HepG2 (cell line): ENCODE data around the gene CUL1. TPM values are rescaled to one million over a fixed set of nuclear protein-coding genes. Genes with fewer than 3 reads are reported as not detected.
A peak's percentile ranks its signal among the peaks of the same experiment; 100 is the strongest.

Experiments used
- ETV5 ChIP-seq: IDR thresholded peaks from 2 replicates; pipeline ENCODE4 v1.6.1; 2018; ENCODE audit warnings: missing biosample characterization, missing genetic modification reagents, inconsistent platforms, borderline replicate concordance
- ETV6 ChIP-seq: sonication (generic); formaldehyde crosslinking; conservative IDR thresholded peaks from 2 replicates; pipeline ENCODE4 v1.4.0; 2020; ENCODE audit warnings: missing genetic modification reagents
- GATA4 ChIP-seq: sonication (generic); IDR thresholded peaks from 2 replicates; pipeline ENCODE4 v1.6.1; 2016; ENCODE audit warnings: antibody characterized with exemption, low read depth, borderline replicate concordance
- HDAC1 ChIP-seq: sonication (generic); formaldehyde crosslinking; IDR thresholded peaks from 2 replicates; pipeline ENCODE4 v1.5.1; 2020; ENCODE audit warnings: mild to moderate bottlenecking, missing genetic modification reagents
- HNRNPL ChIP-seq: fragments of 200-400 bp; formaldehyde crosslinking; IDR thresholded peaks from 2 replicates; pipeline ENCODE4 v1.6.1; 2017; ENCODE audit warnings: mild to moderate bottlenecking, low read depth, low read length
- MAF1 ChIP-seq: sonication (generic); formaldehyde crosslinking; IDR thresholded peaks from 2 replicates; pipeline ENCODE4 v1.5.0; 2020; ENCODE audit warnings: missing genetic modification reagents, borderline replicate concordance
- PHF5A ChIP-seq: IDR thresholded peaks from one replicate; pipeline ENCODE4 v1.6.1; 2018; ENCODE audit warnings: low read depth, missing genetic modification reagents; ENCODE audit not compliant: unreplicated experiment
- RBM39 ChIP-seq: fragments of 200-400 bp; formaldehyde crosslinking; IDR thresholded peaks from one replicate; pipeline ENCODE4 v1.6.1; 2018; ENCODE audit warnings: antibody characterized with exemption, mild to moderate bottlenecking, low read depth, low read length; ENCODE audit not compliant: poor library complexity, severe bottlenecking
- RCOR2 ChIP-seq: IDR thresholded peaks from 2 replicates; pipeline ENCODE4 v1.6.1; 2016; ENCODE audit warnings: missing biosample characterization, missing genetic modification reagents
- SATB2 ChIP-seq: sonication (generic); formaldehyde crosslinking; IDR thresholded peaks from 2 replicates; pipeline ENCODE4 v1.5.0; 2020; ENCODE audit warnings: missing genetic modification reagents
- ZBTB38 ChIP-seq: sonication (generic); formaldehyde crosslinking; IDR thresholded peaks from 2 replicates; pipeline ENCODE4 v1.5.1; 2020; ENCODE audit warnings: mild to moderate bottlenecking, missing genetic modification reagents
- ZNF484 ChIP-seq: sonication (generic); formaldehyde crosslinking; IDR thresholded peaks from 2 replicates; pipeline ENCODE4 v1.5.1; 2020; ENCODE audit warnings: mild to moderate bottlenecking, low read depth, missing genetic modification reagents, borderline replicate concordance
- ZNF549 ChIP-seq: sonication (generic); formaldehyde crosslinking; IDR thresholded peaks from 2 replicates; pipeline ENCODE4 v1.5.0; 2020; ENCODE audit warnings: missing genetic modification reagents
- ZNF674 ChIP-seq: sonication (generic); formaldehyde crosslinking; IDR thresholded peaks from 2 replicates; pipeline ENCODE4 v1.5.0; 2020; ENCODE audit warnings: low read depth, mild to moderate bottlenecking, missing genetic modification reagents
- ZNF7 ChIP-seq: IDR thresholded peaks from 2 replicates; pipeline ENCODE4 v1.6.1; 2016; ENCODE audit warnings: missing biosample characterization, missing genetic modification reagents
- ZNF841 ChIP-seq: sonication (generic); formaldehyde crosslinking; IDR thresholded peaks from 2 replicates; pipeline ENCODE4 v1.8.1; 2023; ENCODE audit warnings: missing genetic modification reagents, borderline replicate concordance
- polyA plus RNA-seq, 8 experiments: library from polyadenylated mRNA; depleted of rRNA in 3 of 8; stranded (reverse) in 7 of 8; unstranded in 1 of 8; fragments of >200 nt; fragmentation: Illumina TruSeq in 4 of 8; extraction: Trizol in 4 of 8; gene quantifications; 2 replicates each; pipeline versions ENCODE4 v1.2.1 to v1.2.3, GENCODE V29; 2011 to 2016; ENCODE audit warnings: low read depth in 4 of 8, missing spikeins in 1 of 8, mixed read lengths in 1 of 8; ENCODE audit not compliant: insufficient read depth in 1 of 8
- total RNA-seq, 5 experiments: library from RNA; depleted of rRNA; stranded (reverse); fragments of >200 nt; fragmentation: Illumina TruSeq; extraction: Trizol; gene quantifications; 2 replicates each; pipeline ENCODE4 v1.2.3, GENCODE V29; 2016; ENCODE audit warnings: low read depth in 1 of 5
- TF ChIP-seq, protein P1 (sequence below): sonication (generic); formaldehyde crosslinking; IDR thresholded peaks from 2 replicates; pipeline ENCODE4 v1.5.1; 2020; ENCODE audit warnings: missing genetic modification reagents, mild to moderate bottlenecking, borderline replicate concordance
- TF ChIP-seq, protein P2 (sequence below): sonication (generic); formaldehyde crosslinking; IDR thresholded peaks from 2 replicates; pipeline ENCODE4 v1.4.0; 2020; ENCODE audit warnings: mild to moderate bottlenecking, missing genetic modification reagents
- TF ChIP-seq, protein P3 (sequence below): sonication (generic); formaldehyde crosslinking; IDR thresholded peaks from 2 replicates; pipeline ENCODE4 v1.4.0; 2020; ENCODE audit warnings: missing genetic modification reagents, borderline replicate concordance
- TF ChIP-seq, protein P4 (sequence below): sonication (generic); formaldehyde crosslinking; IDR thresholded peaks from 2 replicates; pipeline ENCODE4 v1.5.0; 2020; ENCODE audit warnings: missing genetic modification reagents, mild to moderate bottlenecking, borderline replicate concordance

The CUL1 gene
- total and polyA plus RNA-seq, 2 of the 13 experiments (the other 11 are each of a cell fraction or from before 2014, with no cell fraction given), result 30.1 to 45.9 TPM

DNA sequence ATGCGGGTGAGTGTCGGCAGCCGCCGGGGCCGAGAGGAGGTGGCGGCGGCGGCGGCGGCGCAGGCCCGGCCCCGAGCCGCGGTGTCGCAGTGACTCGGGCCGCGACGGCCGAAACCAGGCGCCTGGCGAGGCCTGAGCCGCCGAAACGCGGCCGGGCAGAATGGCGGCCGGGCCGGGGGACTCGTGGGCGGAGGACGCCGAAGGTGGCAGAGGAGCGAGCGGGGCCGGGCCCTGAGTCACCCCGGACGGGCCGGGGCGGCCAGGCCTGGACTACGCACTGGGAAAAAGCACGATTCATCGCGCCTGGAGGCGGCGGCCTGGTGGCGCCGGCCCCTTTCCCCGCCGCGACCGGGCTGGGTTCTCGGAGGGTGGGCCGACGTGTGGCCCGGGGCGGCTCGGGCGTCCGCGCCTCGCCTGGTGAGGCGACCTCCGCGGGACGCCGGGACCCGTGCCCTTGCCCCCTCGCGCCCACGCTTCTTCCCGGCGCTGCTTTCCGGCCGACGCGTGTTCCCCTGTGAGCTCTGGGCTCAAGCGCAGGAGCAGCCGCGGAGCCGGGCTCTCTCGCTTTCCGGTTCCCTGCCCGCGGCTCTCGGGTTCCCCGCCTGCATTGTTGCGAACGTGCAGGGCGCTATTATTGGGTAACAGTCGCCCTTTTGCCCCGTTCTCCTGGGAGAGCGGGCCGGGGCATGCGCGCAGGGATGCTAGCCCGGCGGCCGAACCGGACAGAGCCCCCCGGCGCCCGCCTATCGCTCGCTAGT, 500 bp downstream of the CUL1 start (continued):
- TF ChIP-seq MAF1, result 0 out of 2 replicates have a peak, but pooled peaks have one; percentile 16
- TF ChIP-seq ZNF549 (CRISPR knock-in tag), result no peak
- no peak for TF ChIP-seq ZNF484
- TF ChIP-seq, protein P1, sequence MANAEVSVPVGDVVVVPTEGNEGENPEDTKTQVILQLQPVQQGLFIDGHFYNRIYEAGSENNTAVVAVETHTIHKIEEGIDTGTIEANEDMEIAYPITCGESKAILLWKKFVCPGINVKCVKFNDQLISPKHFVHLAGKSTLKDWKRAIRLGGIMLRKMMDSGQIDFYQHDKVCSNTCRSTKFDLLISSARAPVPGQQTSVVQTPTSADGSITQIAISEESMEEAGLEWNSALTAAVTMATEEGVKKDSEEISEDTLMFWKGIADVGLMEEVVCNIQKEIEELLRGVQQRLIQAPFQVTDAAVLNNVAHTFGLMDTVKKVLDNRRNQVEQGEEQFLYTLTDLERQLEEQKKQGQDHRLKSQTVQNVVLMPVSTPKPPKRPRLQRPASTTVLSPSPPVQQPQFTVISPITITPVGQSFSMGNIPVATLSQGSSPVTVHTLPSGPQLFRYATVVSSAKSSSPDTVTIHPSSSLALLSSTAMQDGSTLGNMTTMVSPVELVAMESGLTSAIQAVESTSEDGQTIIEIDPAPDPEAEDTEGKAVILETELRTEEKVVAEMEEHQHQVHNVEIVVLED (CRISPR knock-in tag), result peak; percentile 51; the same call in 1 of the 2 replicates
- TF ChIP-seq, protein P2, sequence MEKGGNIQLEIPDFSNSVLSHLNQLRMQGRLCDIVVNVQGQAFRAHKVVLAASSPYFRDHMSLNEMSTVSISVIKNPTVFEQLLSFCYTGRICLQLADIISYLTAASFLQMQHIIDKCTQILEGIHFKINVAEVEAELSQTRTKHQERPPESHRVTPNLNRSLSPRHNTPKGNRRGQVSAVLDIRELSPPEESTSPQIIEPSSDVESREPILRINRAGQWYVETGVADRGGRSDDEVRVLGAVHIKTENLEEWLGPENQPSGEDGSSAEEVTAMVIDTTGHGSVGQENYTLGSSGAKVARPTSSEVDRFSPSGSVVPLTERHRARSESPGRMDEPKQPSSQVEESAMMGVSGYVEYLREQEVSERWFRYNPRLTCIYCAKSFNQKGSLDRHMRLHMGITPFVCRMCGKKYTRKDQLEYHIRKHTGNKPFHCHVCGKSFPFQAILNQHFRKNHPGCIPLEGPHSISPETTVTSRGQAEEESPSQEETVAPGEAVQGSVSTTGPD (CRISPR knock-in tag), result no peak
- 0 out of 2 replicates have a peak, but pooled peaks have one; percentile 30 for TF ChIP-seq HNRNPL
- peak; percentile 53; the same call in 1 of the 2 replicates for TF ChIP-seq HDAC1 (CRISPR knock-in tag)
- no peak for TF ChIP-seq GATA4
- TF ChIP-seq ZBTB38 (CRISPR knock-in tag), result 0 out of 2 replicates have a peak, but pooled peaks have one; percentile 27
- TF ChIP-seq, protein P3, sequence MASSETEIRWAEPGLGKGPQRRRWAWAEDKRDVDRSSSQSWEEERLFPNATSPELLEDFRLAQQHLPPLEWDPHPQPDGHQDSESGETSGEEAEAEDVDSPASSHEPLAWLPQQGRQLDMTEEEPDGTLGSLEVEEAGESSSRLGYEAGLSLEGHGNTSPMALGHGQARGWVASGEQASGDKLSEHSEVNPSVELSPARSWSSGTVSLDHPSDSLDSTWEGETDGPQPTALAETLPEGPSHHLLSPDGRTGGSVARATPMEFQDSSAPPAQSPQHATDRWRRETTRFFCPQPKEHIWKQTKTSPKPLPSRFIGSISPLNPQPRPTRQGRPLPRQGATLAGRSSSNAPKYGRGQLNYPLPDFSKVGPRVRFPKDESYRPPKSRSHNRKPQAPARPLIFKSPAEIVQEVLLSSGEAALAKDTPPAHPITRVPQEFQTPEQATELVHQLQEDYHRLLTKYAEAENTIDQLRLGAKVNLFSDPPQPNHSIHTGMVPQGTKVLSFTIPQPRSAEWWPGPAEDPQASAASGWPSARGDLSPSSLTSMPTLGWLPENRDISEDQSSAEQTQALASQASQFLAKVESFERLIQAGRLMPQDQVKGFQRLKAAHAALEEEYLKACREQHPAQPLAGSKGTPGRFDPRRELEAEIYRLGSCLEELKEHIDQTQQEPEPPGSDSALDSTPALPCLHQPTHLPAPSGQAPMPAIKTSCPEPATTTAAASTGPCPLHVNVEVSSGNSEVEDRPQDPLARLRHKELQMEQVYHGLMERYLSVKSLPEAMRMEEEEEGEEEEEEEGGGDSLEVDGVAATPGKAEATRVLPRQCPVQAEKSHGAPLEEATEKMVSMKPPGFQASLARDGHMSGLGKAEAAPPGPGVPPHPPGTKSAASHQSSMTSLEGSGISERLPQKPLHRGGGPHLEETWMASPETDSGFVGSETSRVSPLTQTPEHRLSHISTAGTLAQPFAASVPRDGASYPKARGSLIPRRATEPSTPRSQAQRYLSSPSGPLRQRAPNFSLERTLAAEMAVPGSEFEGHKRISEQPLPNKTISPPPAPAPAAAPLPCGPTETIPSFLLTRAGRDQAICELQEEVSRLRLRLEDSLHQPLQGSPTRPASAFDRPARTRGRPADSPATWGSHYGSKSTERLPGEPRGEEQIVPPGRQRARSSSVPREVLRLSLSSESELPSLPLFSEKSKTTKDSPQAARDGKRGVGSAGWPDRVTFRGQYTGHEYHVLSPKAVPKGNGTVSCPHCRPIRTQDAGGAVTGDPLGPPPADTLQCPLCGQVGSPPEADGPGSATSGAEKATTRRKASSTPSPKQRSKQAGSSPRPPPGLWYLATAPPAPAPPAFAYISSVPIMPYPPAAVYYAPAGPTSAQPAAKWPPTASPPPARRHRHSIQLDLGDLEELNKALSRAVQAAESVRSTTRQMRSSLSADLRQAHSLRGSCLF, result no peak
- TF ChIP-seq ZNF674 (CRISPR knock-in tag), result peak; percentile 33; the same call in 1 of the 2 replicates
- no peak for TF ChIP-seq ETV6 (CRISPR knock-in tag)
- no peak for TF ChIP-seq PHF5A (CRISPR knock-in tag)
- no peak for TF ChIP-seq RBM39
- no peak for TF ChIP-seq RCOR2 (CRISPR knock-in tag)
- TF ChIP-seq SATB2 (CRISPR knock-in tag), result no peak
- TF ChIP-seq ZNF841, result 0 out of 2 replicates have a peak, but pooled peaks have one; percentile 39
- TF ChIP-seq ZNF7, result no peak
- TF ChIP-seq ETV5, result peak; percentile 52
- TF ChIP-seq, protein P4, sequence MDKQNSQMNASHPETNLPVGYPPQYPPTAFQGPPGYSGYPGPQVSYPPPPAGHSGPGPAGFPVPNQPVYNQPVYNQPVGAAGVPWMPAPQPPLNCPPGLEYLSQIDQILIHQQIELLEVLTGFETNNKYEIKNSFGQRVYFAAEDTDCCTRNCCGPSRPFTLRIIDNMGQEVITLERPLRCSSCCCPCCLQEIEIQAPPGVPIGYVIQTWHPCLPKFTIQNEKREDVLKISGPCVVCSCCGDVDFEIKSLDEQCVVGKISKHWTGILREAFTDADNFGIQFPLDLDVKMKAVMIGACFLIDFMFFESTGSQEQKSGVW (CRISPR knock-in tag), result no peak
